ENCODE measurements around the gene KCNH3.

The KCNH3 gene

GRCh38 chr12:49562233-49562632 is 23.4 kb downstream of the KCNH3 start:
- no peak for TF ChIP-seq CTCF (IDR thresholded peaks at IDR 0.05)
- Histone ChIP-seq H3K9me3 (no peaks in the 10 kb centered on the region), H3K27me3 (no peaks in the 10 kb centered on the region), H3K27ac (no peak overlapping the region), H3K36me3 (peaks cover 89% of the 10 kb centered on the region), H3K4me1 (ENCODE audit: control insufficient read depth in 1 of 2, insufficient read depth in 1 of 2, low read depth in 1 of 2, low read length in 1 of 2) (peaks cover 4 to 10% of the 10 kb centered on the region in 2 experiments), H3K4me3 (ENCODE audit: low read depth in 1 of 2, low read length in 1 of 2) (no peak overlapping the region)

- H3K36me3 ChIP-seq: peaks cover 83% of the 10 kb centered on the region
- no peaks in the 10 kb centered on the region for H3K27me3 ChIP-seq
- TF ChIP-seq CTCF (IDR thresholded peaks at IDR 0.05): no peak
These were observed 24.0 kb downstream of the KCNH3 start for GRCh38 chr12:49562831-49563230.

GRCh38 chr12:49563951-49564685 is 25.3 kb downstream of the KCNH3 start:
- no peaks in the 10 kb centered on the region for H3K27me3 ChIP-seq
- H3K9me3 ChIP-seq: no peaks in the 10 kb centered on the region
- no peak overlapping the region for H3K27ac ChIP-seq
- peaks cover 16 to 21% of the 10 kb centered on the region in 2 experiments for H3K4me1 ChIP-seq (ENCODE audit: control insufficient read depth in 1 of 2, insufficient read depth in 1 of 2, low read depth in 1 of 2, low read length in 1 of 2)
- H3K36me3 ChIP-seq: peaks cover 70% of the 10 kb centered on the region
- TF ChIP-seq CTCF (IDR thresholded peaks at IDR 0.05): no peak
- H3K4me3 ChIP-seq (ENCODE audit: low read depth in 1 of 2, low read length in 1 of 2): no peak overlapping the region

More at GRCh38 chr12:49562831-49563230, 24.0 kb downstream of the KCNH3 start:
- Histone ChIP-seq H3K4me1 (ENCODE audit: control insufficient read depth in 1 of 2, insufficient read depth in 1 of 2, low read depth in 1 of 2, low read length in 1 of 2) (peaks cover 8 to 13% of the 10 kb centered on the region in 2 experiments), H3K9me3 (no peaks in the 10 kb centered on the region), H3K4me3 (ENCODE audit: low read depth in 1 of 2, low read length in 1 of 2) (no peak overlapping the region), H3K27ac (no peak overlapping the region)

- H3K4me3 ChIP-seq (ENCODE audit: low read depth in 1 of 2, low read length in 1 of 2): no peak overlapping the region
- no peak overlapping the region for H3K27ac ChIP-seq
- H3K9me3 ChIP-seq: no peaks in the 10 kb centered on the region
- peaks cover 63% of the 10 kb centered on the region for H3K36me3 ChIP-seq
- peaks cover 16 to 21% of the 10 kb centered on the region in 2 experiments for H3K4me1 ChIP-seq (ENCODE audit: control insufficient read depth in 1 of 2, insufficient read depth in 1 of 2, low read depth in 1 of 2, low read length in 1 of 2)
- no peak for TF ChIP-seq CTCF (IDR thresholded peaks at IDR 0.05)
- H3K27me3 ChIP-seq: no peaks in the 10 kb centered on the region
These were observed 26.0 kb downstream of the KCNH3 start for GRCh38 chr12:49564686-49565405.

- Histone ChIP-seq H3K27me3 (no peaks in the 10 kb centered on the region), H3K9me3 (no peaks in the 10 kb centered on the region), H3K36me3 (peaks cover 55% of the 10 kb centered on the region), H3K27ac (no peak overlapping the region), H3K4me3 (ENCODE audit: low read depth in 1 of 2, low read length in 1 of 2) (no peak overlapping the region), H3K4me1 (ENCODE audit: control insufficient read depth in 1 of 2, insufficient read depth in 1 of 2, low read depth in 1 of 2, low read length in 1 of 2) (peaks cover 16 to 21% of the 10 kb centered on the region in 2 experiments)
- TF ChIP-seq CTCF (IDR thresholded peaks at IDR 0.05): no peak
These were observed 26.8 kb downstream of the KCNH3 start for GRCh38 chr12:49565406-49566265.
